ENCODE results near the gene PIP4K2A. TPM values are rescaled to one million over a fixed set of nuclear protein-coding genes. Genes with fewer than 3 reads are reported as not detected.

PIP4K2A gene
- total and polyA plus RNA-seq, 2 of the 13 experiments (the other 11 are each of a cell fraction or from before 2014, with no cell fraction given): 9.1 to 22.6 TPM

DNA sequence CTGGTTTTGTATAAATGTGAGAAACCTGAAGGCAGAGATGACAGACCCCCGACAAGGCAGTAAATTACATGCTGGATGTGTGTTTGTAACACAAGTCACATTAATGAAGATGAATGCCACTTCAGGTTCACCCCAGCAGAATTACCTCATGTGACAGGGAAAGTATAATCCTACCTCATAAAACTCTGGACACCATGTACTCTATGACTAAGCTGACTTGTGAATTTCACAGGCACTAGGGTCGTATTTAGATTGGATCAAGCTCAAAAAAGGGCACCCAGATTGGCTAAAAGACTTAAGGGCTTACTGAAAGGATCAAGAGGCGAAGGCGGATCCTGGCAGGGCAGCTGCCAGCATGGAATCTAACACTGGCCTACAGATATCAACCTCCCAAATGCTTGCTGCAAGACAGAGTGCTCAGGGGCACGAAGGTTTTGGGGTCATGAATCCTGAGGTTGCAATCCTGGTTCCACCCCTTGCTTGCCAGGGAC is 161.4 kb downstream of the PIP4K2A start (continued):
- TF ChIP-seq ZNF614 (CRISPR knock-in tag; IDR thresholded peaks at IDR 0.05; ENCODE audit: borderline replicate concordance) (no peak), RFX1 (IDR thresholded peaks at IDR 0.05) (no peak), ZNF530 (CRISPR knock-in tag; IDR thresholded peaks at IDR 0.05; ENCODE audit: low read depth) (no peak), TCF7L2 (IDR thresholded peaks at IDR 0.05; ENCODE audit: low read depth, low read length) (no peak), WIZ (CRISPR knock-in tag; IDR thresholded peaks at IDR 0.05) (no peak), NFKB2 (CRISPR knock-in tag; IDR thresholded peaks at IDR 0.05; ENCODE audit: borderline replicate concordance) (no peak), ZNF678 (CRISPR knock-in tag; IDR thresholded peaks at IDR 0.05) (no peak)
- TF ChIP-seq, protein P1, sequence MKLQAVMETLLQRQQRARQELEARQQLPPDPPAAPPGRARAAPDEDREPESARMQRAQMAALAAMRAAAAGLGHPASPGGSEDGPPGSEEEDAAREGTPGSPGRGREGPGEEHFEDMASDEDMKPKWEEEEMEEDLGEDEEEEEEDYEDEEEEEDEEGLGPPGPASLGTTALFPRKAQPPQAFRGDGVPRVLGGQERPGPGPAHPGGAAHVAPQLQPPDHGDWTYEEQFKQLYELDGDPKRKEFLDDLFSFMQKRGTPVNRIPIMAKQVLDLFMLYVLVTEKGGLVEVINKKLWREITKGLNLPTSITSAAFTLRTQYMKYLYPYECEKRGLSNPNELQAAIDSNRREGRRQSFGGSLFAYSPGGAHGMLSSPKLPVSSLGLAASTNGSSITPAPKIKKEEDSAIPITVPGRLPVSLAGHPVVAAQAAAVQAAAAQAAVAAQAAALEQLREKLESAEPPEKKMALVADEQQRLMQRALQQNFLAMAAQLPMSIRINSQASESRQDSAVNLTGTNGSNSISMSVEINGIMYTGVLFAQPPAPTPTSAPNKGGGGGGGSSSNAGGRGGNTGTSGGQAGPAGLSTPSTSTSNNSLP (IDR thresholded peaks at IDR 0.05; ENCODE audit: low read depth, low read length): no peak
- TF ChIP-seq, protein P2, sequence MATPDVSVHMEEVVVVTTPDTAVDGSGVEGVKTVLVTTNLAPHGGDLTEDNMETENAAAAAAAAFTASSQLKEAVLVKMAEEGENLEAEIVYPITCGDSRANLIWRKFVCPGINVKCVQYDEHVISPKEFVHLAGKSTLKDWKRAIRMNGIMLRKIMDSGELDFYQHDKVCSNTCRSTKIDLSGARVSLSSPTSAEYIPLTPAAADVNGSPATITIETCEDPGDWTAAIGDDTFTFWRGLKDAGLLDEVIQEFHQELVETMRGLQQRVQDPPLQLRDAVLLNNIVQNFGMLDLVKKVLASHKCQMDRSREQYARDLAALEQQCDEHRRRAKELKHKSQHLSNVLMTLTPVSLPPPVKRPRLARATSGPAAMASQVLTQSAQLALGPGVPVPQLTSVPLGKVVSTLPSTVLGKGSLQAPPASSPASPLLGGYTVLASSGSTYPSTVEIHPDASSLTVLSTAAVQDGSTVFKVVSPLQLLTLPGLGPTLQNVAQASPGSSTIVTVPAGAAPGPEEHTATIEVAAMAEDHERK (CRISPR knock-in tag; IDR thresholded peaks at IDR 0.05; ENCODE audit: low read depth): no peak

DNA sequence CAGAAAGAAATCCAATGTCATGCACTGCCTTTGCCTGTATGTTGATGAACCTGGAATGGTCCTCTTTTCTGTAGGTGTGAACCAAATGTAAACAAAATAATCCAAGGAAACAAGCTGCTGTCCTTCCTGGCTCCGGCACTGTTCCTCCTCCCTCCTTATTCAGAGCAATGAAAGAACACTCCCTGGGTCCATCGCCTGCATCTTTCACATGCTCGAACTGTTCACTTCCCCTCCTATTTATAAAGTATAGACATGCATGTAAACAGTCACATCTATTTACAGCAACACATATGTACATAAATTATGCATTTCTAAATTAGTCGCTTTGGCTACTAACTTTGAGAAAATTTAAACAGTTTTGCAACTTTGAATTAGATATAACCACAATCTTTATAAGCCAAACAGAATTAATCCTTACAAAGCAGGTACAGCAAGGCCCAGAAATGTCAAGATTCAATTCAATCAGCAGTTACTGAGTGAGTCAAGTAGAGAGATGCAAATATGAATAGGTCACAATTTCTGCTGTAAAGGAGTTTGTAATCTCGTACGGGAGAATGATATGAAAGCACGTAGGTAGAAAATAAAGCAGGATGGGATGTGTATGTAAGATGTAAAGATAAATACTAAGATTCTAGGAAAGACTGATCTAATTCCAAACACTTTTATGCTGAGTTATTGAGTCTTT is 162.6 kb downstream of the PIP4K2A start:
- Histone ChIP-seq H4K20me1 (ENCODE audit: insufficient read depth, low read length) (no peaks in the 10 kb centered on the region), H3K36me3 (replicated peaks in 1 of 2; ENCODE audit: control insufficient read depth in 1 of 2, insufficient read depth in 2 of 2, low read length in 2 of 2) (peaks cover 4 to 12% of the 10 kb centered on the region in 2 experiments; a peak in 4 of 5 replicates), H3K4me3 (replicated peaks in 1 of 3; ENCODE audit: insufficient read depth in 1 of 3, low read depth in 2 of 3, low read length in 3 of 3) (no peak overlapping the region), H3K4me1 (ENCODE audit: insufficient read depth, low read length) (no peaks in the 10 kb centered on the region), H3K27me3 (ENCODE audit: control insufficient read depth in 1 of 2, insufficient read depth in 2 of 2, low read length in 2 of 2) (no peaks in the 10 kb centered on the region), H3K4me2 (ENCODE audit: low read depth, low read length) (no peak overlapping the region), H3K9me3 (ENCODE audit: low read length) (no peaks in the 10 kb centered on the region), H3K27ac (ENCODE audit: extremely low read length, insufficient read depth, low read length) (no peak overlapping the region), H3K9ac (ENCODE audit: insufficient read depth, low read depth, low read length) (no peak overlapping the region), H3K79me2 (ENCODE audit: insufficient read depth, low read length) (no peaks in the 10 kb centered on the region), H2AFZ (ENCODE audit: low read length) (no peak overlapping the region)
- ATAC-seq (no peak), DNase-seq (ENCODE audit: low spot score) (no peak), FAIRE-seq (no peak)
- no TSS peak for BruUV-seq (replicated peaks)
- WGBS (ENCODE audit: low lambda C conversion rate): 95% methylated on average over 7 of the region's 7 CpGs
- intact Hi-C loops (cut with micrococcal nuclease; ENCODE audit: unreplicated experiment) (no loop called here), in situ Hi-C loops (cut with HindIII; ENCODE audit: extremely low pct_ligation_motif_present, low pct_unique_long_range_greater_than_20kb) (loop anchor here (25.0 kb wide), 1 partner anchor 565 kb away; no protein-coding TSS in a partner anchor)
- ChIA-PET POLR2A (no interaction called here), CTCF (ENCODE audit: low intra/inter-chr PET ratio, low total read pairs) (interaction anchor here (2.3 kb wide), 1 partner anchor 437 kb away, joined by 9 read pairs; no protein-coding TSS in a partner anchor)
- no peak for TF ChIP-seq RORA (CRISPR knock-in tag; IDR thresholded peaks at IDR 0.05)
- TF ChIP-seq NCOR1 (IDR thresholded peaks at IDR 0.05; ENCODE audit: borderline replicate concordance, low read length): no peak
- TF ChIP-seq, protein P3, sequence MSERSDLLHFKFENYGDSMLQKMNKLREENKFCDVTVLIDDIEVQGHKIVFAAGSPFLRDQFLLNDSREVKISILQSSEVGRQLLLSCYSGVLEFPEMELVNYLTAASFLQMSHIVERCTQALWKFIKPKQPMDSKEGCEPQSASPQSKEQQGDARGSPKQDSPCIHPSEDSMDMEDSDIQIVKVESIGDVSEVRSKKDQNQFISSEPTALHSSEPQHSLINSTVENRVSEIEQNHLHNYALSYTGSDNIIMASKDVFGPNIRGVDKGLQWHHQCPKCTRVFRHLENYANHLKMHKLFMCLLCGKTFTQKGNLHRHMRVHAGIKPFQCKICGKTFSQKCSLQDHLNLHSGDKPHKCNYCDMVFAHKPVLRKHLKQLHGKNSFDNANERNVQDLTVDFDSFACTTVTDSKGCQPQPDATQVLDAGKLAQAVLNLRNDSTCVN (CRISPR knock-in tag; IDR thresholded peaks at IDR 0.05; ENCODE audit: borderline replicate concordance): no peak
- no peak for TF ChIP-seq ZNF724P (CRISPR knock-in tag; IDR thresholded peaks at IDR 0.05; ENCODE audit: borderline replicate concordance)
- no peak for TF ChIP-seq NBN (conservative IDR thresholded peaks at IDR 0.05)
- TF ChIP-seq ZNF367 (CRISPR knock-in tag; IDR thresholded peaks at IDR 0.05; ENCODE audit: borderline replicate concordance): no peak
- TF ChIP-seq HES4 (CRISPR knock-in tag; IDR thresholded peaks at IDR 0.05; ENCODE audit: borderline replicate concordance): no peak
- no peak for TF ChIP-seq PHF20 (CRISPR knock-in tag; IDR thresholded peaks at IDR 0.05)
- no peak for TF ChIP-seq ZSCAN25 (CRISPR knock-in tag; IDR thresholded peaks at IDR 0.05)
- no peak for TF ChIP-seq NR2F1 (CRISPR knock-in tag; IDR thresholded peaks at IDR 0.05)
- no peak for TF ChIP-seq ZNF619 (CRISPR knock-in tag; IDR thresholded peaks at IDR 0.05)
